Sigmoid colon (tissue), 7 donors: Measurements from ENCODE around the gene SRP68. TPM values are rescaled to one million over a fixed set of nuclear protein-coding genes. Genes with fewer than 3 reads are reported as not detected.

Experiments
- DNase-seq: peaks from one replicate; pipeline ENCODE4 v3.0.0-alpha.2; 2019
- H3K27ac ChIP-seq, 4 donors: fragments of 200-600 bp; sonication (generic); one replicate each; pipeline ENCODE4 v1.5.1; 2016 to 2019; ENCODE audit warnings: mild to moderate bottlenecking in 1 of 4
- H3K27me3 ChIP-seq, 3 donors: fragments of 200-600 bp; sonication (generic); one replicate each; pipeline ENCODE4 v1.5.1; 2019; ENCODE audit warnings: mild to moderate bottlenecking in 1 of 3
- H3K36me3 ChIP-seq, 4 donors: fragments of 200-600 bp; sonication (generic); one replicate each; pipeline ENCODE4 v1.5.1; 2016 to 2019
- H3K4me1 ChIP-seq, 4 donors: fragments of 200-600 bp; sonication (generic); one replicate each; pipeline ENCODE4 v1.5.1; 2017 to 2019
- H3K4me3 ChIP-seq, 4 donors: fragments of 200-600 bp; sonication (generic); one replicate each; pipeline ENCODE4 v1.5.1; 2017 to 2019; ENCODE audit warnings: mild to moderate bottlenecking in 2 of 4, moderate library complexity in 1 of 4
- H3K9me3 ChIP-seq, 4 donors: fragments of 200-600 bp in 3 of 4; sonication (generic) in 3 of 4; one replicate each; pipeline versions ENCODE4 v1.5.1 to v1.6.1; 2013 to 2019
- EP300 ChIP-seq, 4 donors: sonication (generic); formaldehyde crosslinking; IDR thresholded peaks; one replicate each; pipeline ENCODE4 v1.6.1; 2017; ENCODE audit warnings: antibody characterized with exemption in 4 of 4
- POLR2A ChIP-seq, 2 donors: fragments of 450-650 bp; IDR thresholded peaks; one replicate each; pipeline ENCODE4 v1.6.1; 2016; ENCODE audit warnings: antibody characterized with exemption in 2 of 2, mild to moderate bottlenecking in 2 of 2, moderate library complexity in 2 of 2
- POLR2AphosphoS5 ChIP-seq, 4 donors: sonication (generic); formaldehyde crosslinking; IDR thresholded peaks; one replicate each; pipeline ENCODE4 v1.6.1; 2017; ENCODE audit warnings: antibody characterized with exemption in 4 of 4
- WGBS, 2 donors: extraction: QIAGEN DNeasy Blood & Tissue Kit; methylation state at CpG; one replicate each; pipeline ENCODE4 v1.1.7; 2013; 5-methylcytosine and 5-hydroxymethylcytosine counted together
- intact Hi-C: fragments of 100-400 bp; cut with DNase I; formaldehyde crosslinking; loops from one replicate; pipeline ENCODE4 v1.15.1; 2023
- polyA plus RNA-seq, 3 donors: library from polyadenylated mRNA; stranded (reverse); fragments of 200-250 nt; gene quantifications; one replicate each; pipeline ENCODE4 v1.2.3, GENCODE V29; 2013
- total RNA-seq, 4 donors: library from RNA; depleted of rRNA; stranded (reverse); fragments of >200 nt; gene quantifications; one replicate each; pipeline ENCODE4 v1.1.0, GENCODE V29; 2016
- TF ChIP-seq, protein P1 (sequence below), 4 experiments: fragments of 450-650 bp in 3 of 4; fragments of 200-600 bp in 1 of 4; IDR thresholded peaks; one replicate each; pipeline ENCODE4 v1.5.1; 2016 to 2019; ENCODE audit warnings: antibody characterized with exemption in 4 of 4, mild to moderate bottlenecking in 3 of 4, moderate library complexity in 2 of 4
- donor health status: healthy with polysubstance abuse.
- donor health status: Bipolar disorder and iron deficiency.
- donor health status: healthy.

Gene SRP68
- total and polyA plus RNA-seq, 7 donors = 37.2 to 60.6 (median 53.1) TPM

DNA sequence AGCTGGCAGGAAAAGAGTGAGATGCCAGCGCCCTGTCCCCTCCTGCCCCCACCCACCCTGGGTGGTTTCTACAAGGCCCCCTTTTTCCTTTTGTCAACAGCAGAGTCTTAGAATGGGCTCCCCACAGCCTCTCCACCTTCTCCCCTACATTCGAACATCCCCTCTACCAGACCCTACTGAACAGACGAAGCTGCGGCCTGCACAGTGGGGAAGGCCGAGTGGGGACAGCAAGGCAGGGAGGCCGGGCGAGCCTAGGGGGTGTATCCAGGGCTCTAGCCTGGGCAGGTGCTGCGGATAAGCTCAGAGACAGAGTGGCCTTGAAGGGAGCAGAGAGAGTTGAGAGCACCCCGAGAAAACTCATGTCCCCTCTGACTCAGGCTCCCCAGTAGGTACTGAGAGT lies 14.1 kb upstream of the SRP68 start:
- intact Hi-C loops = loop anchor here (10.0 kb wide), 1 partner anchor 262 kb away; no protein-coding TSS in a partner anchor
- peaks cover 37 to 92% (median 71%) of the 10 kb centered on the region in 4 donors for H3K36me3 ChIP-seq
- no peaks in the 10 kb centered on the region for H3K9me3 ChIP-seq
- no peak for TF ChIP-seq POLR2AphosphoS5 (IDR thresholded peaks at IDR 0.05)
- no peak for TF ChIP-seq POLR2A (IDR thresholded peaks at IDR 0.05)
- no peak for TF ChIP-seq EP300 (IDR thresholded peaks at IDR 0.05)
- TF ChIP-seq, protein P1, sequence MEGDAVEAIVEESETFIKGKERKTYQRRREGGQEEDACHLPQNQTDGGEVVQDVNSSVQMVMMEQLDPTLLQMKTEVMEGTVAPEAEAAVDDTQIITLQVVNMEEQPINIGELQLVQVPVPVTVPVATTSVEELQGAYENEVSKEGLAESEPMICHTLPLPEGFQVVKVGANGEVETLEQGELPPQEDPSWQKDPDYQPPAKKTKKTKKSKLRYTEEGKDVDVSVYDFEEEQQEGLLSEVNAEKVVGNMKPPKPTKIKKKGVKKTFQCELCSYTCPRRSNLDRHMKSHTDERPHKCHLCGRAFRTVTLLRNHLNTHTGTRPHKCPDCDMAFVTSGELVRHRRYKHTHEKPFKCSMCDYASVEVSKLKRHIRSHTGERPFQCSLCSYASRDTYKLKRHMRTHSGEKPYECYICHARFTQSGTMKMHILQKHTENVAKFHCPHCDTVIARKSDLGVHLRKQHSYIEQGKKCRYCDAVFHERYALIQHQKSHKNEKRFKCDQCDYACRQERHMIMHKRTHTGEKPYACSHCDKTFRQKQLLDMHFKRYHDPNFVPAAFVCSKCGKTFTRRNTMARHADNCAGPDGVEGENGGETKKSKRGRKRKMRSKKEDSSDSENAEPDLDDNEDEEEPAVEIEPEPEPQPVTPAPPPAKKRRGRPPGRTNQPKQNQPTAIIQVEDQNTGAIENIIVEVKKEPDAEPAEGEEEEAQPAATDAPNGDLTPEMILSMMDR (IDR thresholded peaks at IDR 0.05) = no peak
- no peak overlapping the region for H3K4me3 ChIP-seq
- no peaks in the 10 kb centered on the region for H3K4me1 ChIP-seq
- 96% methylated on average over 9 of the region's 9 CpGs for WGBS, 2 donors
- H3K27ac ChIP-seq = no peak overlapping the region
- no peaks in the 10 kb centered on the region for H3K27me3 ChIP-seq
- no peak for DNase-seq

DNA sequence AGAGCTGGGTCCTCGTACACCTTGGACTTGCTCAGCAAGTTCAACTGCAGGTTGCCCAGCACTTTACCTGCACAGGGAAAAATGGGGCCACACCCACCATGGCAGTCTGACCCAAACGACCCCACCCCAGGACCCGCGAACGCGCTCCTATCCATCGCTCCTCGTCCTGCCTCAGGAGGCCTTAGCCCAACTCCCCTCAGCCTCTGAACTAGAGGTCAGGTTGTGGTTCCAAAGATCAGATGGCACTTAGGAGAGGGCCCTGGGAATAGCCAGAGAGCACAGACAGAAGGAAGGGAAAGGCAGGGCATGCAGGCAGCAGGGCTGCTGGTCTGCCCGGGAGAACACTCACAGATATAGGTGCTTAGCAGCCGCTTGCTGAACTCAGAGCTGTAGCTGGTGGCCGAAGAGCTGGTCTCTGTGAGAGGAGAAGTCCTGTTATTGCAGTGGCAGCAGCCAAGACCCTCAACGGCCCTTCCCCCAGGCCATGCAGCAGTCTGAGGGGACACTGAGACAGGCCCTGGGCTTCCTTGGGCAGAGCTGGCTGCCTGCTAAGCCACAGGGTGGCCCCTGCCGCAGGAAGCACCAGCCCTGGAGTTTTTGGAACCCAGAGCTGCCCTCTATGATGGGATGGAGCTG lies 13.5 kb upstream of the SRP68 start:
- H3K27ac ChIP-seq = no peak overlapping the region
- 86 to 92% methylated on average over 13 of the region's 13 CpGs for WGBS, 2 donors
- H3K27me3 ChIP-seq = no peaks in the 10 kb centered on the region
- intact Hi-C loops = loop anchor here (10.0 kb wide), 1 partner anchor 261 kb away; no protein-coding TSS in a partner anchor
- no peaks in the 10 kb centered on the region for H3K9me3 ChIP-seq
- H3K4me1 ChIP-seq = no peaks in the 10 kb centered on the region
- H3K36me3 ChIP-seq = peaks cover 37 to 87% (median 68%) of the 10 kb centered on the region in 4 donors
- DNase-seq = no peak
- TF ChIP-seq, protein P1 (IDR thresholded peaks at IDR 0.05) = no peak
- TF ChIP-seq EP300 (IDR thresholded peaks at IDR 0.05) (no peak), POLR2AphosphoS5 (IDR thresholded peaks at IDR 0.05) (no peak), POLR2A (IDR thresholded peaks at IDR 0.05) (no peak)
- H3K4me3 ChIP-seq = no peak overlapping the region

DNA sequence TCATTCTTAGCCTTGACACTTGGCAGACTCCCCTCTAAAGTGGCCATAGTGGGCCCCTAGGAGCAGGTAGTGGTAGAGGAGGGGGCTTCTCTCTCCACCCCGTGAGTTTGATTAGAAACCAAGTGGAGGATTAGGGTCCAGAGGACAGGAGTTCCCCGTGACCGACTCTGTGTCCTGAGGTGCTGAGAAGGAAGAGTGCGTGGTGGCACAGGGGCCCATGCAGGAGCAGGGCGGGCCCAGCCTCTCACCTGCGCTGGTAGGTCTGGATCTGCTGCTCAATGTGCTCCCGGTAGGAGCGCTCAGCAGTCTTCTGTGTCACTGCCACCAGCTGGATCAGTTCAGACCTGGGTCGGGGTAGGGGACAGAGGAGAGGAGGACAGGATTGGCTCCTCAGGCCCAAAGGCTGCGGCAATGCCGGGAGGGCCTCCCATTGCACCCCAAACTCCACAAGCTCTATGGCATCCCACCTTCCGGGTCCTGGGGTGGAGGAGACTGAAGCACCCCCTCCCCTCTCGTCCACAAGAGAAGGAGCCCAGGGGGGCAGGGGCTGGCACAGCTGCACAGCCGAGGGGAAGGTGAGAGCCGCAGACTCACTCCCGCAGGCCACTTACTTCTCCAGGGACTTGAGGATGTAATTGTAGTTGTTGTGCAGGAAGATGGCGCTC lies 12.9 kb upstream of the SRP68 start:
- Histone ChIP-seq H3K27ac (no peak overlapping the region), H3K9me3 (no peaks in the 10 kb centered on the region), H3K36me3 (peaks cover 36 to 80% (median 65%) of the 10 kb centered on the region in 4 donors), H3K4me3 (no peak overlapping the region), H3K27me3 (peaks cover 0 to 2% (median 0%) of the 10 kb centered on the region in 3 donors), H3K4me1 (peaks cover 0 to 6% (median 3%) of the 10 kb centered on the region in 4 donors)
- WGBS, 2 donors = 82 to 88% methylated on average over 17 of the region's 17 CpGs
- TF ChIP-seq EP300 (IDR thresholded peaks at IDR 0.05) (no peak), POLR2A (IDR thresholded peaks at IDR 0.05) (no peak)
- DNase-seq = no peak
- intact Hi-C loops = loop anchor here (10.0 kb wide), 1 partner anchor 260 kb away; no protein-coding TSS in a partner anchor

- no peak overlapping the region for H3K27ac ChIP-seq
- DNase-seq = no peak
- H3K4me3 ChIP-seq = no peak overlapping the region
- H3K4me1 ChIP-seq = peaks cover 0 to 15% (median 12%) of the 10 kb centered on the region in 4 donors
- TF ChIP-seq EP300 (IDR thresholded peaks at IDR 0.05) (no peak), POLR2AphosphoS5 (IDR thresholded peaks at IDR 0.05) (no peak), POLR2A (IDR thresholded peaks at IDR 0.05) (no peak)
- TF ChIP-seq, protein P1 (IDR thresholded peaks at IDR 0.05) = no peak
- H3K9me3 ChIP-seq = no peaks in the 10 kb centered on the region
- intact Hi-C loops = loop anchor here (10.0 kb wide), 1 partner anchor 259 kb away; no protein-coding TSS in a partner anchor
- WGBS, 2 donors = 85 to 92% methylated on average over 15 of the region's 15 CpGs
- H3K27me3 ChIP-seq = peaks cover 0 to 18% (median 6%) of the 10 kb centered on the region in 3 donors
- H3K36me3 ChIP-seq = peaks cover 23 to 65% (median 52%) of the 10 kb centered on the region in 4 donors
These were observed 11.3 kb upstream of the SRP68 start for GRCh38 chr17:76083536-76084182.
